UCSD-AML1 (cell line): ENCODE results near the gene FOXF2.

Experiments
- DNase-seq: peaks from one replicate; lab custom pipeline; 2025; ENCODE audit not compliant: unreplicated experiment; lab: John Stamatoyannopoulos, UW

The FOXF2 gene

DNA sequence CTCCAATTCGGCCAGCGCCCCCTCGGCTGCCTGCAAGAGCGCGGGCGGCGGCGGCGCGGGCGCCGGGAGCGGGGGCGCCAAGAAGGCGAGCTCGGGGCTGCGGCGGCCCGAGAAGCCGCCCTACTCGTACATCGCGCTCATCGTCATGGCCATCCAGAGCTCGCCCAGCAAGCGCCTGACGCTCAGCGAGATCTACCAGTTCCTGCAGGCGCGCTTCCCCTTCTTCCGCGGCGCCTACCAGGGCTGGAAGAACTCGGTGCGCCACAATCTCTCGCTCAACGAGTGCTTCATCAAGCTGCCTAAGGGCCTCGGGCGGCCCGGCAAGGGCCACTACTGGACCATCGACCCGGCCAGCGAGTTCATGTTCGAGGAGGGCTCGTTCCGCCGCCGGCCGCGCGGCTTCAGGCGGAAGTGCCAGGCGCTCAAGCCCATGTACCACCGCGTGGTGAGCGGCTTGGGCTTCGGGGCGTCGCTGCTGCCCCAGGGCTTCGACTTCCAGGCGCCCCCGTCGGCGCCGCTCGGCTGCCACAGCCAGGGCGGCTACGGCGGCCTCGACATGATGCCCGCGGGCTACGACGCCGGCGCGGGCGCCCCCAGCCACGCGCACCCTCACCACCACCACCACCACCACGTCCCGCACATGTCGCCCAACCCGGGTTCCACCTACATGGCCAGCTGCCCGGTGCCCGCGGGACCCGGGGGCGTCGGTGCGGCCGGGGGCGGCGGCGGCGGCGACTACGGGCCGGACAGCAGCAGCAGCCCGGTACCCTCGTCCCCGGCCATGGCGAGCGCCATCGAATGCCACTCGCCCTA, 963 bp downstream of the FOXF2 start:
- DNase-seq, result no peak

DNA sequence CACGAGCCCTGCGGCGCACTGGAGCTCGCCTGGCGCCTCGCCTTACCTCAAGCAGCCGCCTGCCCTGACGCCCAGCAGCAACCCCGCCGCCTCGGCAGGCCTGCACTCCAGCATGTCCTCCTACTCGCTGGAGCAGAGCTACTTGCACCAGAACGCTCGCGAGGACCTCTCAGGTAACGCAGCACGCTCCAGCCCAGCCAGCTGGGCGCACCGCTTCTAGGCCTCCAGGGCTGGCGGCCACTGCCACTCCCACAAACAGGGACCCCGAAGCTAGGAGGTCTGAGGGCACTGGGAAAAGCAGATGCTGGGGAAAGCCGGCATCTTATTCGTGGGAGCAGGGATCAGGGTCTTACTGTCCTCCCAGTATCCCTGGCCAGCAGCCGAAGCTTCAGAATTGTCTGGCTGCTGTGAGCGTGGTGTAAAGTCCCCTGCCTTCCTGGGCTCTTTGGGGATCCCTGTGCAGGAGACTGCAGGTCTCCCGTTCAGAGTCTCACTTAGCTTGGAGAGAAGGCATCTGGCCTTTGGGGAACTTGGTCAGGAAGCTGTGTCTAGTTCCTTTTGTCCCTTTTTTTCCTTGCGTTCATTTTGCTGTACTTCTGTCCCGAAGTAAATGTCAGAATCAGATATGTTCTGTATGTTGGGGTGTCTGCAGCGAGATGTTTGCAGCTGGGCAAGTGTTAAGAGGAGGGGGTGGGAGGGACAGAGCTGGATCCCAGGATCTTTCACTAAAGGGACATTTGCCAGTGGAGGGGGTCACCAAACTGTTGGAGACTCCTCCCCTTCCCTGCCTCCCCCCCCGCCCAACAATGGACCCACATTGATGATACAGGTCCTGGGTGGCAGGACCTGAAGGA, 1.8 kb downstream of the FOXF2 start:
- no peak for DNase-seq

DNA sequence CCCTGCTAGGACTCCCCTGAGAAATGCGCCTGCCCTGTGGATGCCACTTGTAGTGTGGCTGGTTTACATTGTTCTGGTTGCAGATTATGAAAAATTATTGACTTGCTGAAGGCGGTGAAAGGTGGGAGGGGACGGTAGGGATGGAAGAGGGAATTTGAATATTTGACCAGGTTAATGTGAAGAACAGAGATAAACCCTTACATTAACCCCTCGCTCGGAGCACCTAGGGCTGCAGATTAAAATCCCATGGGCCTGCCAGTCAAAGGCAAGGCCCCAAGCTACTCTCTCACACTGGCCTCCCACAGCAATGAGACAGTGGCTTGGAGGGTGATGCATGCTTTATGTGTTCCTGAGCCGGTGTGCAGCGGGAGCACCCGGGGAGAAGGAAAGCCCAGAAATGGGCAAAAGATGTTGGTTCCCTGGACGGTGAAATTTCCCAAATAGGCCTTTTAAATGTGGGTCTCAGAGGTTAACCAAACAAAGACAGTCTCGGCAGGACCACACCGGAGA, 2.5 kb downstream of the FOXF2 start:
- DNase-seq, result no peak

DNA sequence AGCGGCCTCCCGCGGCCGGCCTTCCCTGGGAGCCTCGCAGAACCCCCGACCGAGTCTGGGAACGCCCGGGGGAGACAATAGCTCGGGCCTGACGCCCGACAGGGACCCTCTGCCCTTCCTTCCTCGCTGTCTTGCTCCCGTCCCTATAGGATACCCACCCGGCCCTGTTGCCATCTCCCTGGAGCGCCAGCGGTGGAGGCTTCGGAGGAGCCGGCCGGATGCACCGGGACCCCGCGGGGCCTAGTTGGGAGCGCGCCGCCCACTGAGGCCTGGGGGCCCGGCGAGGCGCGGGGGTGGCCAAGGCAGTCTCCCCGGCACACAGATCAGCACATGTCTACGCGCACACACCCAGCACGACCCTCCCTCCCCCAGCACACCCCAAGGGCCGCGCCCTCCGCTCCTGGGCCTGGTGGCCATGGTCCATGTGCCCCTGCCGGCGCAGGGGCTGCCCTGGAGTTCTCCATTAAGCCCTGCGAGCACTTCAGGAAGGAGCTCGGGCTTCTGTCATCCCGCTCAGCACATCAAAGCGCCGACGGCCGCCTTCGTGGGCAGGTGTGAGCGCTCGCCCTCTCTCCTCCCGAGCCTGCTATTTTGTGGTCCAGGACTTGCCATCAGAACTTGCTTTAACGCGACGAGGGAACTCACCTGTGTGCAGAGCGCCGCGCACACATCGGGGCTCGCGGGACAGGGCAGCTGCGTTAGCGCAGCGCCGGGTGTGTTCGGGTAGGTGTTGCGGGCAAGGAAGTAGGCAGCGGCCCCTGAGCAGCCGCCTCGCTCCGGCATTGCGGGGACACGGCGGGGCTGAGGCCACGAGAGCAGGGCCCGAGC, 3.7 kb downstream of the FOXF2 start:
- DNase-seq, result no peak

DNA sequence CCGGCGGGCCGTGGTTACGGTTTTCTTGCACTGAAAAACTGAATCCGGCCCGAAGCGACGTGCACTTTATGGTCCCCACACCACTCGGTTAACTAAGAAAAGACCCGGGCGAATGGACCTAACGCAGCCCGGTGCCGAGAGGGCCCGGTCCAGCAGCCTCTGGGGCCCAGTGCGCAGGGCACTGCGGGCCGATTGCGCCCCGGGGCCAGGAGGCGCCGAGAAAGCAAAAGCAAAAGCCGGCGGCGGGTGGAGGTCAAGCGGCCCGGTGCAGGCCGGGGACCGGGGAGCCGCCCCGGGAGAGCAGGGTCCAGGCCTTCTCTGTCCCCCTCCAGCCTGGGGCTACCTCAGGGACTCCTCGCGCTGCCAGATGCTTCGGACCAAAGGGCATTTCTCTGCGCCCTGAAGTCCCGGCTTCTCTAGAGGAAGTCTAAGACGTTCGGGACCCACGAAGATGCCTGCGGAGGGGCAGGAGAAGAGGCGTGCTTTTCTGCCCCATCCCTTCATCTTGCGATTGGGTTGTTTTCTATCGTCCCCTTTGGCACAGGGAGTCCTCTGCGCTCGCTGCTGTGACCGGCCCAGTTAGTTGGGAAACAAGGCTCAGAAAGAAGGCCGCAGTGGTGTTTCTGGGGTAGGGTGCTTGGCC, 4.4 kb downstream of the FOXF2 start:
- no peak for DNase-seq

DNA sequence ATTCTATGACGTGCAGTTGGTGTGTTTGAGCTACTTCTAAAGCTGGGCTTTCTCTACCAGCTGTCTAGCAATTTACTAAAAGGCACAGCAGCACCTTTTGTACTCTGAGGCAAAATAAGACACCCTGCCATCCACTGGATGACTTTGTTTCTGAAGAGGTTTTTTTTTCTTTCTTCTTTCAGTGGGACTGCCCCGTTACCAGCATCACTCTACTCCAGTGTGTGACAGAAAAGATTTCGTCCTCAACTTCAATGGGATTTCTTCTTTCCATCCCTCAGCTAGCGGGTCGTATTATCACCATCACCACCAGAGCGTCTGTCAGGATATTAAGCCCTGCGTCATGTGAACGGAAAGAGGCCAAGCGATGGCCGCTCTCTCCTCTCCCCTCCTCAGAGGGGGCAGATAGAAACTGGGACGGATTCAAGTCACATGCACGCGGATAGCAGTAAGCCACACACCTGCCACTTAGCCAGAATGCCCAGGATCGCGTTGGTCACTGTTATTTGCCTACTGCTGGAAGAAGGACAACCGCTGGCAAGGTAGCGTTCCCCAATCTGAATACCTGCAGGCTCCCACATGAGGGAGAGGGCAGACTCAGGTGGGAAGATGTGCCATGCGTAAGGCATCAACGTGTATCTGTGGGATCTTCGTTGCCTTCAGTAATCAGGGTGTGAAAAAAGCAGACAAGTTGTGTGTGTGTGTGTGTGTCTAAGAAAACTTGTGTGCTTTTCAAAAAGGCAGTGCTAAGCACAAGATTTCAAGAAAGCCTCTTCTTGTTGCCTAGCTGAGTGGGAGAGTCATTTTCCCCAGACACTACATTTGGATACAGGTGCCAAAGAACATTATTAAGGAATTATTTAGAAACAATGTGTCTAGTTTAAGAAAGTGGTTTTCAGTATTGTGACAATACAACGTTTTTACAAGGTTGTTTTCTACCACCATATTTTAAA, 5.4 kb downstream of the FOXF2 start:
- DNase-seq, result no peak

DNA sequence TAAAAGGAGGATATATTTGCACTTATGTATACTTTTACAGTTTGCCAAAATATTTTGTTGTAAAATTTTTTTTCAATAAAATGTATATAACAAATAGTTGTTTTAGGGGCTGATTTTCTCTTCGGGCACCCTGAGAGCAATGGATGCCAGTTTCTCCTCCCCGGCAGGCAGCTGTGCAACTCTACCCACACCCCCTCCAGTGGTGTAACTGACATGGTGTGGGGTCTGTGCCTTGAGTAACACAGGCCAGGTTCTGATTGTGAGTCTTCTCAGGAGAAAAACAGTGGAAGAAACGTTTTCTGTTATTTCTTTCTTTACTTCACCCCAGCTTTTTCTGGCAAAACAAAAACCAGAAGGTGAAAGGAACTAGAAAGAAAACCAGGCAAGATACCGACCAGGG, 6.1 kb downstream of the FOXF2 start:
- no peak for DNase-seq

DNA sequence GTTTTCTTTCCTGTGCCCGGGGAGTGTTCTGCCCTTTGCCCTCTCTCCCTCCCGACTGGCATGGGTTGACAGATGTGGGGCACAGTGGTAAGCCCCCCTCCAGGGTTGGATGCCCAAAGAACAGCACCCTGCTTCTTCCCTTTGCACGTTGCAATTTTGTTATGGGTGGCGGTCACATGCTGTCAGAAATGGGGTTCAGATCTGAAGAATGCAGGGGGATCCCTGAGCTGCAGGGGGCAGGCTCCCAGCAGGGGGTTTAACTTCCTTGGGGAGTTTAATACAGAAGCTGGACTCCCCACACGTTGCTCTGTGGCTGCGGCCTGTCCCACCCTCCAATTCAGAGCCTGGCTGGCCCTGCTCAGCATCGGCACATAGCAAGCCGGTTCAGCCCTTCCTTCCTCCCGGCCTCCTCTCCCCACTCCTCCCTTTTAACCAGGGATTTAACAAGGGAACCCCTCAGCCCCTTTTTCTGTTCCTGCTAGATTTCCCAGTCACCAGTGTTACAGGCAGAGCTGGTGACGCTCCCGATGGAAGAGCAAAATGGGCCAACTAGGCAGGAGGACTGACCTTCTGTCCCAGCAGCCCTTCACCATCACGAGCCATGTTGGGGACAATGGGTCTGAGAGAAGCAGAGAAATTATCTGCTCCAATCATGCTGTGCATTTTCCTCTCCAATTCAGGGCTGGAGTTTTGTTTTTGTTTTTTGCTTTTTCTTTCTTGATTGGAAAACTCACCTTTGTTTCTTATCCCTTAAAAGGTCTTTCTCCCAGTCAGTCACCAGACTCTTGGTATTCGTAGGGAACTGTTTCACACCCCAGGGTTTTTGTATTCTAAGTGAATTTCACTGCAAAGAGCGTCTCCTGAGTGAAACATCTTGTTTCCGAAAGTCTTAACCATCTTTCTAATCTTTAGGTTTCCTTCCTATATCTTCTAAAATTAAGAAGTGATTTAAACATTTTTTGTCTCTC, 6.8 kb downstream of the FOXF2 start:
- DNase-seq, result no peak

DNA sequence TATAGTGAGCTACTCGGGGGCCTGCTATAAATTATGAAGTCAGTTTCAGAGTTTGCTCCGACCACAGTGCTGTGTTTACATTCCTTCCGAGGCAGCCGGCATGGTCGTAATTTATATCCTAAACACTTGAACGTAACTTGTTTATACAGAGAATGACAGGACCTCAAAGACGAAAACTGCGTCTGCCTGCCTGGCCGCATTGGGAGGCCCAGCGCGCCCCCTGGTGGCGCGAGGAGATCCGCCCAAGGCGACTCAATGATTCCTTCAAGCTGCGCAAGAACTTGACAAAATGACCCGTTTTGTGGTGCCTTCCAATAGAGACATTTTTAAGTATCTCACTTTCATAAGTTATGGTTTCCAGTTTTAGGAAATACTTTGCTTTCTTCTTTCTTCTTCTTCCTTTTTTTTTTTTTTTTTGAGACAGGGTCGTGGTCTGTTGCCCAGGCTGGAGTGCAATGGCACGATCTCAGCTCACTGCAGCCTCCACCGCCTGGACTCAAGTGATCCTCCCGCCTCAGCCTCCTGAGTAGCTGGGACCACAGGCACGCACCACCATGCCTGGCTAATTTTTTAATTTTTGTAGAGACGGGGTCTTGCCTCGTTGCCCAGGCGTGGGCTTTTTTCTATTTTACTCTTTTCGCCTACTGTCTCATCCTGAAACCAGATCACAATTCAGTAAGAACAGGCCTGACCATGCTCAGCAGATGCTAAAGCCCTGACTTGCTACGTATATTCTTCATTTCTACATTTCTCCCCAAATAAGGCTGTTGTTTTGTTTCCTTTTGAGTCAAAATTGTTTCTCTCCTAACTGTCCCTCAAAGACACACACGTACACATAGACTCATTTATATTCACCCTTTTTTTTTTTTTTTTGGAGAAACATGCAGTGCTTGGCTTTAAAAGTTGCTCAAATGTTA, 7.8 kb downstream of the FOXF2 start:
- DNase-seq, result peak; percentile 63

DNA sequence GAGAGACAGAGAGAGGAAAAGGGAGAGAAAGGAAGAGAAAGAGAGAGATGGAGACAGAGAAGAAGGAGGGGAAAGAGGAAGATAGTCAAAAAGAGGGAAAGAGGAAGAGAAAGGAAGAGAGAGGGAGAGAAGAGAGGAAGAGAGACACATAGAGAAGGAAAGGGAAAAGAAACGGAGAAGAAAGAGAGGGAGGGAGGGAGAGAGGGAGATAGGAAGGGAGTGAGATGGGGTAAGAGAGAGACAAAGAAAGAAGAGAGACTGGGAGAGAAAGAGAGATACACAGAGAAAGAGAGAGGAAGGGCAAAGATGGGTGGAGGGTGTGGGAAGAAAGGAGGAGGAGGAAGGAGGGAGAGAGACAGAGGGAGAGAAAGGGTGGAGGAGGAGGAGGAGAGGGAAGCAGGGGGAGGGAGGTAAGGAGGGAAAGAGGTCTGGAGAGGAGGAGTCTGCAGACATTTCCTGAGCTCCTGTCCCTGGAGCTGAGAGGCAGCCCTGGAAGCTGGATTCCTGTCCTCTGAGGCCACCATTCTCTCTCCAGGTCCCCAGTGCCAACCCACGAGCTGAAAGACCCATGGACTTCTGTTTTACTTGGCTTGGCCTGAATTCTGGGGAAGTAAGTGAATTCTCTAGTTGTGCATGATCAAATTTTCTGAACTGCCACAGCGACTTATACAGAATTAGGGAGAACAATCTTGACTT, 9.9 kb downstream of the FOXF2 start:
- no peak for DNase-seq

DNA sequence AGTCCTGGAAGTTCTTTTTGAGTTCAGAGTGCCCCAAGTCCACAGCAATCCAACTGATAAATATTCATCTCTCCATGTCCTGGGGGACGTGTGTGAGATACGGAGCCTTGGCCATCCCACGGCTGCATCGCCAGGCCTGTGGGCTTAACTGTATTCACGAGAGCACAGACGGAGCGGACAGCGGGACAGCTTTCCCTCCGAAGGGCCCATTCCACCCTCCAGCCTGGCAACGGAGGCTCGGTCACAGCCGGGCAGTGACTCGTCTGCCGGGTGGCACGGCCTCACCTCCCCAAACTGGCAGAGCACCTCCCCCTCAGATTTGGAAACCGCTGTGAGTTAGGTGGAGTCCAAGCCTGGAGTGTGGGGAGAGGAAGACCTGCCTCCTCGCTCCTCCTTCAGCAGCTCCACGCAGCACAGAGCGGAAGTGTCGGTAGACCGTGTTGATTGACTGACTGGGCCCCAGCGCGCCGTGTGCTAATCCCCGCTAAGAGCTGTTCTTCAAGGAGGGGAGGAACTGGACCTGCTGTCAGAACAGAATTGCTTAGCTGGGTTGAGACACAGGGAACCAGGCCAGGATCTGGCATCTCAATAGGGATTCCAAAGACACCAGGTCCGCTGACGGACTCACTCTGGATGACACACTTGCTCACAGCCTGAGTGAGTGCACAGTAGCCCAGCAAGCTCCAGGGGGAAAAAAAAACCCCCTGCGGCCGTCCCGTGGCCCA, 10.9 kb downstream of the FOXF2 start:
- DNase-seq, result no peak

DNA sequence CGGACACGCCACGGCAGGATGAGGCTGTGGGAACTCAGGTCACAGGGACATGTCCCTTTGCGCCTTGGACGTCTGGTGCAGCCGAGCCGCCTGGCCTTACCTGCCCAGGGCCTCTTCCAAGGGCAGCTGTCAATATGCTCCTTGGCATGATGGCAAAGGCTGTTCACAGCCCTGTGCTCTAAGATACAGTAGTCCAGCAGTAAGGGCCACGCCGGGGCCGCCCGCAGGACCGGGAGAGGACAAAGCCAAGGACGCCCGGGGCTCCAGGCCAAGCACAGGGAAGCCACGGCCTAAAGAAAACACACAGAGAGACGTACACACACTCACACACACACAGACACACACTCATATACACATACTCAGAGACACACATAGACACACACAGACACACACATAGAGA, 13.0 kb downstream of the FOXF2 start:
- DNase-seq, result no peak

DNA sequence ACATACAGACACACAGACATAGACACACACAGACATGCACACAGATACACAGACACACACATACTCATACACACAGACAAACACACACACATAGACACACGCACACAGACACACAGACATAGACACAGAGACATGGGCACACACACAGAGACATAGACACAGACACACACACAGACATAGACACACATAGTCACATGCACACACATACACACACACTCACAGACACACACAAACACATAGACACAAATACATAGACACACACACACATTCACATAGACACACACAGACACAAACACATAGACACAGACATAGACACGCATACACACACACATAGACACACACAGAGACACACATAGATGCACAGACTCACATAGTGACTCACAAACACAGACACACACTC, 13.5 kb downstream of the FOXF2 start:
- DNase-seq, result no peak

DNA sequence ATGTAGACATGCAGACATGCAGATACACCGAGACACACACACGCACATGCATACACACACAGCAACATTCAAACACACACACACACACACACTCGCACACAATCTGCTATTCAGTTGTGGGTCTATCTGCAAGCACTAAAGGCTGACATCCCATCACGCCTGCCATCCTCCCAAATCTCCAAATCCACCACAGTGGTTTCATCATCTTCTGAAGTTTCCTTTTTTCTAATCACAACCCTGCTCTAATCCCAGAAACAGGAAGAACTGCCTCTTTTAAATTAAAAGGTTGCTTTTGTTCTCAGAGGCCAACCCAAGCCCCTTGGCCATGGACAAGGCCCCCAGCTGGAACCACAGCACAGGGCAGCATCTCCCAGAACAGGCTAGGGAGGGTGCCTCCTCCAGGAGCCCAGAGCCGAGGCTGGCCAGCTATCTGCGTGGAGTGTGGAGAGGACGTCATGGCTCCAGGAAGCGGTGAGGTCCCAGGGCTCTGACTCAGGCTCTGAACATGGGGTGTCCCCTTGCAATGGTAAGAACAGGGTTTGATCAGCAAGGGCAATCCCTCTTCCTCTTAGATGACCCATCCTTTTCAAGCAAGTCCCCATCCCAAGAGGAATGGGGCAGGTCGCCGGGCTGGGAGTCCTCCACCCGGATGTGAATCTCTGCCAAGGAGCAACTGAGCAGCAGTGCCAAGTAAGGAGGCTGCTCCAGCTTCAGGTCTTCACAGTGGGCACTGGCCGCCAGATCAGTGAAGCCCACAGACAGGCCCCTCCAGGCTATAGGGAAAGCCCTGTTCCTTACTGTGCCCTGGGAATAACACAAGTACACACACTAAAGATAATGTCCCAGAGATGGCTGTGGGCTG, 14.7 kb downstream of the FOXF2 start:
- no peak for DNase-seq

DNA sequence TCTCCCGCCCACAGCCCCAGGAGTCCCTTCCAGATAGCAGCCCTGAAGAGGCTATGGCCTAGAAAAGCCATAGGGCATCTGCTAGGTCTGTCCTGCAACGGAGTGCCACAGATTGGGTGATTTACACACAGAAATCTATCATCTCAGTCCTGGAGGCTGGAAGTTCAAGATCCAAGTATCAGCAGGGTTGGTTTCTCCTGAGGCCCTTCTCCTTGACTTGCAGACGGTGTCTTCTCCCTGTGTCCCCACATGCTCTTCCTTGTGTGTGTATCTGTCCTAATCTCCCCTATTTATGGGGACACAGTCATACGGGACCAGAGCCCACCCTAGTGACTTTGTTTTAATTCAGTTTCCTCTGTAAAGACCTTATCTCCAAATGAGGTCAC, 15.3 kb downstream of the FOXF2 start:
- no peak for DNase-seq
